HG03521 (cell line): ENCODE data around the gene DCST2.
A peak's percentile ranks its signal among the peaks of the same experiment; 100 is the strongest.

Experiments used
- ATAC-seq: cut with Tn5 transposase; IDR thresholded peaks from one replicate; pipeline ENCODE4 v1.9.1; 2021; ENCODE audit warnings: mild to moderate bottlenecking, moderate library complexity; ENCODE audit not compliant: unreplicated experiment

Gene DCST2

DNA sequence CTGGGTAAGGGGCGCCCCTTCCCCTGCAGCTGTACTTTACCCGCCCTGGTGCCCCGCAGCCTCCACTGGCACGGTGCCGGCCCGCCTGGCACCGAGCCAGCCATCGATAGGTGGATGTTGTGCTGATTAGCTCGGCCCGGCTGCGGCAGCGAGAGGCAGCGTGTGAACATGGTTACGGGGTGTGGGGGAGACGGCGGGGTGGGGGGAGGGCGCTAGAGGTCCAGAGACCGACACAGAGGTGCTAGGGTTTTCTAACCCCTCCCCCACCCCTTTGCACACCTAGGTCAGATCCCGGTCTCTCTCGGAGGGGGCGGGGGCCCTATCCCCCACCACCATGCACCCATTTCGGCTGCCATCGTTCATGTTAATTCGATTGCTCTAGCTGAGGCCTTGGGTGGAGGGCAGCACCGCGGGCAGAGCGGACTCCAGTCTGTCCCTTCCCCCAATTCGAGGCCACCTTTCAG, 36.6 kb upstream of the DCST2 start:
- ATAC-seq, result no peak

DNA sequence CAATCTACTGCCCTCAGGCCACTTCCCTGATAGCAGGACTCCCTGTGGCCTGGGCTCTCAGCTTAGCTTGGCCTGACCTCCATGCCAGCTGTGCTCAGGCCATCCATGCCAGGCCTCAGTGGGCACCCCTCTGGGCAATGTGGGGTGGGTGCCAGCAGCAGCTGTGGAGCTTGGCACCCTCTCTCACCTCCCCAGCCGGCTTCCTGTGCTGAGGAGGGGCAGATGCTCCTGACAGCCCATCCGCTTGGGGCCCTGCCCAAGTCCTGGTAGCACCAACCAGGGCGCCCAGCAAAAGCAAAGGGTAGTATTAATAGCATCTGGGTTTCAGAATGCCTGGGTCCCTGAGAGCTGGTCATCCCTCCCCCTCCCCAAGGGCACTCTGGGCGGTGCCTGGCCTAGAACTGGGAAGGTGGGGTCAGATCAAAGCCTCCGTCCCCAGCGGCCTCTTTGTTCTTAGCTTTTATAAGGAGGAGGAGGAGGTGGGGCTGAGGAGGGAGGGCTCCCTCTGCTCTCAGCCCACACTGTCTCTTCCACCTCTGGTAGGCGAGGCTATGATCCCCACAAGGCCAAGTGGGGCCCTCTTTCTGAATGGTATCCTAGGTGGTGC, 36.1 kb upstream of the DCST2 start:
- ATAC-seq, result no peak

DNA sequence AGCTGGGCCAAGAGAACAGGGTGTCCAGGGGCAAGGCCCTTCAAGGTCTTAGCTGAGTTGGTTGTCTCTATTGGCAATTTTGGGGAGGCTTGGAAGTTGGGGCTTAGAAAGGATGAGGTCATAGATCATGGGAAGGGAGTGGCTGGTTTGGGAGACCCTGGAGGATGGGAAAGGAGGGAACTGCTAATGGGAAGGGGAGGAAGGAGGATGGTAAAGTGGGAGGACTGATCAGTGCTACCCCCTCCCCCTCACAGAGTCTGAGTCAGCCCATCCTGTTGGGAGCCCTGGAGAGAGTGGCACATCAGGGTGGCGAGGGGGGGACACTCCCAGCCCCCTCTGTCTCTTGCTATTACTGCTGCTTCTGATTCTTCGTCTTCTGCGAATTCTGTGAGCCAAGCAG, 35.0 kb upstream of the DCST2 start:
- ATAC-seq, result no peak

DNA sequence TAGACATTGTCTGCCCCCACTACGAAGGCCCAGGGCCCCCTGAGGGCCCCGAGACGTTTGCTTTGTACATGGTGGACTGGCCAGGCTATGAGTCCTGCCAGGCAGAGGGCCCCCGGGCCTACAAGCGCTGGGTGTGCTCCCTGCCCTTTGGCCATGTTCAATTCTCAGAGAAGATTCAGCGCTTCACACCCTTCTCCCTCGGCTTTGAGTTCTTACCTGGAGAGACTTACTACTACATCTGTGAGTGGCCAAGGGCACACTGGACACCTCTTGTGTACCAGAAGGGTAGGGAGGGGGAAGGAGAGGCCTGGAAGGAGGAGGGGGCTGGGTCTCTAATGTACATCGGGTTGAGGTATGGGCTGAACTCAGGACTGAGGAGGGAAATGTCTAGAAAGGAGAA, 33.2 kb upstream of the DCST2 start:
- ATAC-seq, result no peak

DNA sequence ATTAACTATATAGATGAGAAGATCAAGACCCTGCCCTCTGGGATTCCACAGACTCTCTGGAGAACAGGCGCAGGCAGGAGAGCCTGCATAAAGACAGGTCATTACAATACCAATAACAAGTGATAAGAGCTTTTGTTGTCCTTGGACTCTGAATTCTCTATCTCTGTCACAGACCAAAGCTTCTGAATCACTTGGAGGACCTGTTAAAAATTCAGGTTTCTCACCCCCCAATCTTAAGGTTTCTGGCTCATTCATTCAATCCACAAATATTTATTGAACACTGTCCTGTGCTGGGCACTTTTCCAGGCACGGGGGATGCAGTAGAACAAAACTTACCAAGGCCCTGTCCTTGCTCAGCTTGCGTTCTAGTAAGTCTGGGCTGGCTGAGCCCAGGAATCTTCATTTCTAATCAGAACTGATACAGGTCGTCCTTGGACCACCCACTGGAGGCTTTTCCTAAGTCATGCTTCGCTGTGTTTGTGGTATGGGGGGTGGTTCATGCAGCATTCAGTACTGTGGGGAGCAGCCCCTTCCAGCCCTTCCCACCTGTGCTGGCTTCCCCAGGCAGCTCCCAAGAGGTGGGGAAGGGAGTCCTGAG, 31.4 kb upstream of the DCST2 start:
- no peak for ATAC-seq

DNA sequence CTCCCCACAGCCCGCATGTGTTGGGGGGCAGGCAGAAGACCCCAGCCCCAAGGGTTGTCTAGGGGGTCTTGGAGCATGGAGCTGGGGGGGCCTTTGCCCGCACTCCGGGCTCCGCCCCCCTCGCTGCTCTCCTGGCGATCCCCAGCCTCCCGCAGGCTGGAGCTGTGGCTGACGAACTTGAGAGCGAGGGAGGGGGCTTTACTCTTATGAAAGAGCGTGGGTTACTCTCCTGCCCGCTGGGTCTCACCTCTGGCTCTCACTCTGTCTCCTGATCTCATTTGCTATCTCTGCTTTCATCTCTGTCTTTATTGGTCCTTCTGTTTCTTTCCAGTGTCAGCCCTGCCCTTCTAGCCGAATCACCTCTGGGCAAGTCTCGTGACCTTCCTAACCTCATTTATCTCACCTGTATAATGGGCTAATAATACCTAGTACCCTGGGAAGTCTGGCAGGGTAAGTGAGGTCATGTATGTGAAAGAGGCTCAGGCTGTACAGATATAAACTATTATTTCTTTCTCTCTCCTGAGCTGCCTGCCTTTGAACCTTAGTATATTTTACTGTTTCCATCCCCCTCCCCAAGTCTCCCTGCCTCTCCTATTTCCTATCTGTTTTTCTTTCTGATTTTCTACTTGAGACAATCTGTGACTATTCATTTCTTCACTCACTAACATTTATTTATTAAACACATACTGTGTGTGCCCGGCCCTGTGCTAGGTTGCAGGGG, 30.7 kb upstream of the DCST2 start:
- ATAC-seq, result no peak

DNA sequence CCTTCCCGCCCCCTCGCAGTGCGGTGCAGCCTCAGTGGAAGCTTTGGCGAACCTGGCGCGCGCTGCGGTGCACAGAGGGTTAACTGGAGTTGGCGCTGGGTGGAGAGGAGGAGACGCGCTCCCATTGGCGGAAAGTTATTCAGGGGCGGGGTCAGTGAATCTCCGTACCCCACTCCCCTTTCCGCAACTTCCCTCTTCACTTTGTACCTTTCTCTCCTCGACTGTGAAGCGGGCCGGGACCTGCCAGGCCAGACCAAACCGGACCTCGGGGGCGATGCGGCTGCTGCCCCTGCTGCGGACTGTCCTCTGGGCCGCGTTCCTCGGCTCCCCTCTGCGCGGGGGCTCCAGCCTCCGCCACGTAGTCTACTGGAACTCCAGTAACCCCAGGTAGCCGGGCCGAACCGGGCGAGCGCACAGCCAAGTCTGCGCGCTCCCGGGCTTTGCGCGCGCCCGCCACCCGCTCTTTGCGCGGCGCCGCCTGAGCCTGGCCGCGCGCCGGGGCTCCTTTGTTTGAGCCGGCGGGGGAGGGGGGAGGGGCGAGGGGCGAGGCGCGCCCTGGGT, 30.0 kb upstream of the DCST2 start, which contains the start of gene EFNA4:
TSS of gene EFNA4 (plus strand) at position 191 of the 561 bp plus-strand sequence. CDS start at position 275, 84 bp downstream.
- ATAC-seq, result peak; percentile 63

DNA sequence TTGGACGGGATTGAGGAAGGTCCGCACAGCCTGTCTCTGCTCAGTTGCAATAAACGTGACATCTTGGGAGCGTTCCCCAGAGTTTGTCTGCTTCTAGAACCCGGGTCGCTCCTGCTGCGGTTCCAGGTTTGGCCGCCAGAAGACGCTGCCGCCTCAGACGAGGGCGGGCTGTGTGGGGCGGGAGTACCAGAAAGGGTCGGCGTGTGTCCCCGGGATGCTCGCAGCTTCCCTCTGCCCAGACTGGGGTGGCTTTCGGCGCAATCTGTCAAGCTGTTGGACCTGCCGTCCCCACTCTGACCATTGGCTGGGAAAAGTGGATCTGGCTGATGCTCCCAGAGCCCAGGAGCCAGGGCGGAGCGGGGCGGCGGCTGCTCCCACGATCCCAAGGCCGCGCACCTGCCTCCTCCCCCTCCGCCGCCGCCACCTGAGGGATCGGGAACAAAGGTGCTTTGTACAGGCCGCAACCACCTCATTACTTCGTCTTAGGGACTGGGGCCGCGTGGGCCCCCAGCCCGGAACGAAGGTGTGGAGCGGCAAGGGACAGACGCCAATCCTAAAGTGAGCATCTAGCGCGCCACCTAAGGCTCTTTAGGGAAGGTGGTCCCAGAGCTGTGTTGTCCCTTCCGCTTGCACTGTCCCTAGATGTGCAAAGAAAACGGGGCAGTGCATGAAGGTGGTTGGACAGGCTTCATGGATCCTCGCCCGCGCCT, 29.3 kb upstream of the DCST2 start:
- no peak for ATAC-seq

DNA sequence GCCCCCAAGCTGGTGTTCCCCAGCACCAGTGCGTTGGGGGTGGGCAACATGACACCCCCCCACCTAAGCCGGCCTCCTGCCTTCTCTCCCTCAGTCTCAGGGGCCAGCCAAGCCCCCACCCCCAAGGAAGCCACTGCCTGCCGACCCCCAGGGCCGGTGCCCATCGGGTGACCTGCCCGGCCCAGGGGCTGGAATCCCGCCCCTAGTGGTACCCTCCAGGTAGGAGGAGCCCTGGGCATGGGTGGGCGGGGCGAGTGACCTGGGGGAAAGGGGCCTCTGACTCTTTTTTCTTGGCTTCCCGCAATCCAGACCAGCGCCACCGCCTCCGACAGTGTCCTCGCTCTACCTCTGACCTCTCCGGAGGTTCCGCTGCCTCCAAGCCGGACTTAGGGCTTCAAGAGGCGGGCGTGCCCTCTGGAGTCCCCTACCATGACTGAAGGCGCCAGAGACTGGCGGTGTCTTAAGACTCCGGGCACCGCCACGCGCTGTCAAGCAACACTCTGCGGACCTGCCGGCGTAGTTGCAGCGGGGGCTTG, 28.6 kb upstream of the DCST2 start:
- no peak for ATAC-seq

DNA sequence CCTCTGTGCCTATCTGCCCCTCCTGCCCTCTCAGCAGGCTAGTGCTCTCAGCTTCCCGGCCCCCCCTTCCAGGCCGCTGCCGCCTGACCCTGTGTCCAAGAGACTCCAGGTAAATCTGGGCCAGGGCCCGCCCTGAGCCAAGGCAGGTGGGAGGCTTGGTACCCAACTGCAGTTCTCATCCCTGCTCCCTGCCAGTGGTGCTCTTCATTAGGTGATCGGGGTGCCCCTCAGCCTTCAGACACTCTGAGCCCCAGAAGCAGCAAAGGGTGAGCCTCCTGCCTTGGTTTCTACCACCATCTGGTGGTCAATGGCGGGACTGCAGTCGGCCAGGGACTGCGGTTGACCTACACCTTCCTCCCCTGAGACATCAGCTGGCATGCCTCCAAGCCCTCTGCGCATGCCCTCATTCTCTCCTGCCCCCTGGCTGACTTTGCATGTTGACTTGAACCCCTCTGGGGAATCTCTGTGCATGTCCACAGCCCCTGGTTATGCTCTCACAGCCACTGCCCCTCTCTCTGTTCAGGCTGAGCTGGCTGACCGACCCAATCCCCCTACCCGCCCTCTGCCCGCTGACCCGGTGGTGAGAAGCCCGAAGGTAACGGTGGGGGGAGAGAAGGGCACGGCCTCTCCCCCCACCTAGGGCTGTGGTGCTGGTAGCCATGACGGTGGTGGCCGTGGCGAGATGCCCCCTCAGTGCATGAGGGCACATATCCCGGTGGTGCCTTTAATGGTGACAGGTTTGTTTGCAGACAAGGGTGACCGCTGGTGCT, 28.0 kb upstream of the DCST2 start:
- ATAC-seq, result peak; percentile 46

DNA sequence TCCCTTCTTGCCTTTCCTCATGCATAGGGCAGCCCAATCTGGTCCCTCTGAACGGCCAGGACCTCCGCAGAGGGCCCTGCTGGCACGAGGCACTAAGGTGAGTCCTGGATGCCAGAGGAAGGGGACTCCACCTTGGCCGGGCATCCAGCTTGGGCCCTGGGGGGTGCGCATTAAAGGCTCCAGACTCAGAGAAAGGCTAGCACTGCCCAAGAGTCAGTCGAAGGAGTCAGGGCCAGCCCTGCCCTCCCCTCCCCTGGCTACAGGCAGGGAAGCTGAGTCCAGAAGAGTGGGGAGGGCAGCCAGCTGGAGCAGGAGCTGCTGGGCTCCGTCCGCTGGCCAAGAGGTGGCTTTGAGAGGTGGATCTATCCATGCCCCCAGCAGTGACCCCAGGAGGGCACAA, 27.2 kb upstream of the DCST2 start:
- ATAC-seq, result no peak

DNA sequence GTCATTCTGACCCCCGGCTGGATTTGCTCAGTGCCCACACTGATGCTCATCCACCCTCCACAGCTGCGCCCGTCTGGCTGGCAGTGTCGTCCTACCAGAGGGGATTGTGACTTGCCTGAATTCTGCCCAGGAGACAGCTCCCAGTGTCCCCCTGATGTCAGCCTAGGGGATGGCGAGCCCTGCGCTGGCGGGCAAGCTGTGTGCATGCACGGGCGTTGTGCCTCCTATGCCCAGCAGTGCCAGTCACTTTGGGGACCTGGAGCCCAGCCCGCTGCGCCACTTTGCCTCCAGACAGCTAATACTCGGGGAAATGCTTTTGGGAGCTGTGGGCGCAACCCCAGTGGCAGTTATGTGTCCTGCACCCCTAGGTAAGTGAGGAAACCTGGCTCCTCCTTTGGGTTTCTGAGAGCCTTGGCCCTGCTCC, 24.2 kb upstream of the DCST2 start:
- no peak for ATAC-seq

DNA sequence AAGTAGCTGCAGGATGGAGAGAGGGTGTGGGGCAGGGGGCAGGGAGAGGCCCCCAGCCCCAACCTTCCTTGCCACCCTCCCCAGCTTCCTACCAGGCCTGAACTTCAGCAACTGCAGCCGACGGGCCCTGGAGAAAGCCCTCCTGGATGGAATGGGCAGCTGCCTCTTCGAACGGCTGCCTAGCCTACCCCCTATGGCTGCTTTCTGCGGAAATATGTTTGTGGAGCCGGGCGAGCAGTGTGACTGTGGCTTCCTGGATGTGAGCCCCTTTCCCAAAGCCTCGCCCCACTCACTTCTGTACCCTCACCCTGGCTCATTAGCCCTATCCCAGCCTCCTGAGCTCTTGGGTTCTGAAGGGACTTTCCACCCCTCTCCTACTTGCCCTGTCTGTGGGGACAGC, 23.5 kb upstream of the DCST2 start:
- no peak for ATAC-seq

DNA sequence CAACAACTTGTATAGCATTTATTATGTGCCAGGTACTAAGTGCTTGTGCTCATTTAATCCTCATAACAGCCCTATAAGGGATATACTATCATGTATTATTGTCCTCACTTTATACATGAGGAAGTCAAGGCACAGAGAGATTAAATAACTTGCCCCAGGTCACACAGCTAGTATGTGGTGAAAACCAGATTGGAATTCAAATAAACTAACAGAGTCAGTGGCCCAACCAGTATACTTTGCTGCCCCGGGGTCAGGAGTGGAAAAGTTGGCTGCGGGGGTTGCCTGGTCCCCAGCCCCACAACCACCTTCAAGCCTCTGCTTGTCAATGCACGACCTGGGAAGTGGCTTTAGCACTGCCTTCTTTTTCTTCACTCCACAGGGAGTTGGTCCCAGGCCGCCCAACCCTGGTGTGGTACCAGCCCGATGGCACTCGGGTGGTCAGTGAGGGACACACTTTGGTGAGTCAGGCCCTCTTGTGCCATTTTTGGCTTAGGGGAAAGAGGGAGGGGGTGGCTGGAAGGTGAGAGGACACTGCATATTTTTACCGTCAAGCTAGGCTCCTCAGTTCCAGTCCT, 20.0 kb upstream of the DCST2 start:
- ATAC-seq, result no peak

DNA sequence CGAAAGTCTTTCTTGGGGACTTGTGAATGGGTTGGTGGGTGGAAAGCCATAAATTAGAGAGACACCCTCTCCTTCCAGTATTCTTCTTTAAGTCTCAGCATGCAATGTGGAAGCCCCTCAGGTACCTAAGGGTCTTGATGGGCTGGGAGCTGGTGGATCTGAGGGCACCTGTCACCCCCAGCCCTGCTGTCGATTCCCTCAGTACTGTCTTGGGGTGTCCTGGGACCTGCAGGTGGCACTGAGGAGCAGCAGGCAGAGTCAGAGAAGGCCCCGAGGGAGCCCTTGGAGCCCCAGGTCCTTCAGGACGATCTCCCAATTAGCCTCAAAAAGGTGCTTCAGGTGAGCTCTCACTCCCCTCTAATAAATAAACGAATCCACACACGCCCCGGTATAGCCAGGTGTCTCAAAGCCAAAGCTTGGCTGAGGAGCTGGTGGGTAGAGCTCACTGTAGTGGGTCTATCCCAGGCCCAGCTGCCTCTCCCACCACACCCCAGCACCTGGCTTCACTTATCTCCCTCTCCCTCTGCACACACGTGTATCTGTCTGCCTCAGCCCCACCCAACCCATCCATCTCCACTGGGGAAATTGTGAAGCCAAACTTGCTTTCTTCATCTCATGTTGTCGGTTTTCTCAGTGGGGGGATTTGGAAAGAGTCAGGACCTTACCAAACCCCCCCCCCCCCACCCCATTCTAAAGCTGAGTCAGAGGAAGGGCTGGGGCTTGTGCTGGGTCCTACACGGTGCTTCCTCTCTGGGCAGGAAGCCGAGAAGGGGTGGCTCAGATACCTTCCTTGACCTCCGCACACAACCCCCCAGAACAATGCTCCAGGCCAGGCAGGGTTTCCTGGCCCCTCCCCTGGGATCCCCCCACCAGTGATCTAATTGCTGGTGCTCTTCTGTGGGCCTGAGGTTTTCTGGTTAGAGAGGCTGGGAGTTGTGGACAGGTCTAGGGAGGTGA, 19.1 kb upstream of the DCST2 start:
- ATAC-seq, result no peak

DNA sequence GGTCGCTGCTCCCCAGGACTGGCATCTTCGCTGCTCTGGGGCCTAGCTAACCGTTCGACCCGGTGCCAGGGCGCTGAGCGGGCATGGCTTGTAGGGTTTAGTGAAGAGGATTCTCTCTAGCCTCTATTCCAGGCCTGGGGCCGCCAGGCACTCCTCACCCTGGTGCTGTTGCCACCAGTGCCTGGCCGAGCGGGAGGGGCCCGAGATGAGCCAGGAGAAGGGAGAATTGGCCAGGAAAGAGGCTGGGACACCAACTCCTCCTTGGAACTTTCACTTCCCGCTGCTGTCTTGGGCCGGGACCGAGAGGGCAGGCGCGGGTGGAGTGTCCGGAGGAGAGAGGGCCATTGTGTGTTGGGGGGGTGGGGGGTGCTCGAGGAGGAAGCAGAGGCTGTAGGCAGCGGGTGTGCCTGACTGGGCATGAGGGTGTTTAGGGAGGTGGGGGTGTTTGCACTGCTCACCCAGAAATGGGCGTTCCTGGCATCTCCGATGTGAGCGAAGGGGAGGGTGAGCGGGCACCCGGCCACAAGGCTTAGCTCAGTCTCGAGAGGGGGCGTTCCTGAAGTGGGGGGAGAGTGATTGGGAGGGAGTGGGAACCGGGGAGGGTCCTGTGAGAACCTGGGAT, 18.3 kb upstream of the DCST2 start:
- ATAC-seq, result no peak

DNA sequence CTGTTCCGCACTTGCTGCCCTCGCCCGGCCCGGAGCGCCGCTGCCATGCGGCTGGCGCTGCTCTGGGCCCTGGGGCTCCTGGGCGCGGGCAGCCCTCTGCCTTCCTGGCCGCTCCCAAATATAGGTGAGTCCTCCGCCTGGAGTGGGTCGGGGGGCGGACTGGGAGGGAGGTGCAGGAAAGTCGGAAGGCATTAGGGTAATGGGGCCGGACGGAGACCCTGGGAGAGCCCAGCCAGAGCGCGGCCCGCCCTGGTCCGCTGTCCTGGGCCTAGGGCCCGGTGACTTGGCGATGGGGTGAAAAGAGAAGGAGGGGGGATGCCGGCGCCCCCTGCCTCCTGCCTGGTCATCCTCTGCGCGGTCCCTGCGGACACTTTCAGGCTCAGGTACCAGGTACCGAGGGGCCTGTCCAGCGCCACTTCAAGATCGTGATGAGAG, 17.8 kb upstream of the DCST2 start:
- ATAC-seq, result no peak
